GM19328 (cell line): ENCODE measurements around the gene IL2RA.
"Not testable (repeated sequence)": the region's sequence is repeated elsewhere in the genome, so short reads cannot be mapped to it uniquely, and the experiment has no call there.

Experiments used
- ATAC-seq: cut with Tn5 transposase; IDR thresholded peaks from one replicate; pipeline ENCODE4 v1.9.1; 2021; ENCODE audit warnings: mild to moderate bottlenecking, moderate library complexity; ENCODE audit not compliant: unreplicated experiment

IL2RA gene

GRCh38 chr10:5963591-5963990, 98.6 kb downstream of the IL2RA start:
- no peak for ATAC-seq

- no peak for ATAC-seq
Observed at GRCh38 chr10:5963071-5963470, 99.1 kb downstream of the IL2RA start.

- not testable (repeated sequence) for ATAC-seq
Observed at GRCh38 chr10:5962358-5962940, 99.7 kb downstream of the IL2RA start.

- ATAC-seq: no peak
Observed at GRCh38 chr10:5961405-5962100, 100.6 kb downstream of the IL2RA start.

- not testable (repeated sequence) for ATAC-seq
Observed at GRCh38 chr10:5960973-5961275, 101.2 kb downstream of the IL2RA start.
